DMS153 treated with DMSO at 0.1 percent for 48 hours (cell line): Measurements from ENCODE around the gene BEGAIN.

Experiments
- DNase-seq: peaks from one replicate; lab custom pipeline; 2025; ENCODE audit not compliant: unreplicated experiment; lab: John Stamatoyannopoulos, UW

BEGAIN gene

DNA sequence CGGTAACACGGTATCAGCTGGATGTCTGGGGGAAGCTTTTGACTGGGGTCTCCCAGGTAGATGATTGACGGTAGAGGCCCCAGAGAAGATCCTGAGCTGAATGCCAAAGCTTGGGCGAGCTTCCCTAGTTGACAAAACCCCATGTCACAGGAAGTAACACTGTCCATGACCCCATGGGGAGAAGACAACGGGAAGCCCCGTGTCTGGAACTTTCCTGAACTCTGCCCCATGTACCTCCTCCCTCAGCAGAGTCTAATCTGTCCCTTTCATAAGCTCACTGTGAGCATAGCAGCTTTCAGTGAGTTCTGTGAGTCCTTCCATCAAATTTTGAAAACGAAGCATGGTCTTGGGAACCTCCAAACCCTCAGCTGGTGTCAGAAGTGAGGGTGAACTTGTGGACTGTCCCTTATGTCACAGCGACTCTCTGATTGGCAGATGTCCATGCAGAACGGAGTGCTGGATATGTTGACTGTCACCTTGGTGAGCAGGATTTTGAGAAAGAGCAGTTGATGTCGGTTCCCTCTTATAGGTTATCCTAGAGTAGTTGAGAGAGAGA, 29.7 kb upstream of the BEGAIN start:
- no peak for DNase-seq

DNA sequence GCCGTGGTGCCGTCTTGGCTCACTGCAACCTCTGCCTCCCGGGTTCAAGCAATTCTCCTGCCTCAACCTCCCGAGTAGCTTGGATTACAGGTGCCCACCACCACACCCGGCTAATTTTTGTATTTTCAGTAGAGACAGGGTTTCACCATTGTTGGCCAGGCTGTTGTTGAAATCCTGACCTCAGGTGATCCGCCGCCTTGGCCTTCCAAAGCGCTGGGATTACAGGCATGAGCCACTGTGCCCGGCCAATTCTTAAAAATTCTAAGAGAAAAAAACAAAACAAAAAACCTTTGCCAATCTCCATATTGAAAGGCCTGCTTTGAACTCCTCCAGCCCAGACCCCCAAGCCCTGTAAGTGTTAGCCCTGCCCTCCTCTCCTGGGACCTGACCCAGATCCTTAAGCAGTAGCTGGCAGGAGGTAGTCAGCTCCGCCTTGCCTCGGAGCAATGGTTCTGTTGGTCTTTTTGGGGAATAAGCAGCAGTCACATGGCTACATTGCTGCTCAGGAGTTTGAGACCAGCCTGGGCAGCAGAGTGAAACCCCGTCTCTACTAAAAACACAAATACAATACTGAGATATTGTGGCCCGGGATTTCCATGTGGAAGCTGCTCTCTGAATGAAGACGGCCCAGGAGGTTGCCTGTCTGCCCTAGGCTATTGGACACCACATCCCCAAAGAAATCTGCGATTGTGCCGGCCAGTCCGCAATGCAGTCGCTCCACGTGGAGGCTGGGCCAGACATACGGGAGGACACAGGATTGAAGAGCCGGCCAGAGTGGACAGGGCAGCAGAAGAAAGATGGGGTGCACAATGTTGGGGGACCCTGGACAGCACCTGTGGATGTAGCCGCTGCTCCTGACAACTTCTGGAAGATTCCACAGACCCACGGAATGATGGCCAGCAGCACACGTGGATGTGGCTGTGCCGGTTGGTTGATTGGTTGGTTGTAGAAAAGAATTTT, 28.8 kb upstream of the BEGAIN start:
- DNase-seq, result no peak

- DNase-seq, result no peak
Observed at GRCh38 chr14:100614803-100615202, 27.6 kb upstream of the BEGAIN start.

DNA sequence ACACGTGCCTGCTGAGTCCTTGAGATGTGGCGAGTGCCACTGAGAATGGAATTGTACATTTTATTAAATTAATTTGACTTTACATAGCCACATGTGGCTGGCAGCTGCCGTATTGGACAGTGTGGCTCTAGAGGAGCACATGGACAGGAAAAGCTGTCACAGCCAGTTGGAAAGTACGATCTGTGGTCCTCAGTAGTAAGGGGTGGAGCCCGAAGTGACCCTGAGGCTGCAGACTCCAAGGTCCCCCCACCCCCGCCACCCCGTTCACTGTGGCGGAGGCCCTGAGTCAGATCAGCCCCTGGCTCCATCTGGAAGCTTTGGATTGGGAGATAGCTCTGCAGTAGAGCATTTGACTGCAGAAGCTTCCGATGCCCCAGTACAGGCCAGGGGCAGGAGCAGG, 25.8 kb upstream of the BEGAIN start:
- no peak for DNase-seq

GRCh38 chr14:100611811-100612480, 24.7 kb upstream of the BEGAIN start:
- DNase-seq, result no peak

GRCh38 chr14:100610511-100611217, 23.4 kb upstream of the BEGAIN start:
- no peak for DNase-seq

DNA sequence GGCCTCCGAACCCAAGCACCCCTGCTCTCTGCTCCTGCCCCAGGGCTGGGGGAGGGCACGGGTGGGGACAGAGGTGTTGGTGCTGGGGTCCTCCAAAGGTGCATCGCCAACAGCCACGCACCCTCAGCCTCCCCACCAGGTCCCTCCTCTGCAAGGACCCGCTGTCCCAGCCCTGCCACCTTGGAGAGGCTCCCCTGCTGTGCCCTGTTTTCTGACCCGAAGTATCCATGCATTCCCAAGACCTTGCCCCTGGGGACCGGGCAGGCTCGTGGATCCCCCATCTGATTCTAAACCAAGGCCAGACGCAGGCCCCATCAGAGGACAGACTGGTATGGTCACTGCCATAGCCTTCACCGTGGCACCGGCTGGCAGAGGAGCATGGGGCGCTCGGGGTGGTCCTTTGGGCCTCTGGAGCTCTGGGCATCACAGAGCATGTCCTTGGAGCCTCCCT, 22.7 kb upstream of the BEGAIN start:
- no peak for DNase-seq

DNA sequence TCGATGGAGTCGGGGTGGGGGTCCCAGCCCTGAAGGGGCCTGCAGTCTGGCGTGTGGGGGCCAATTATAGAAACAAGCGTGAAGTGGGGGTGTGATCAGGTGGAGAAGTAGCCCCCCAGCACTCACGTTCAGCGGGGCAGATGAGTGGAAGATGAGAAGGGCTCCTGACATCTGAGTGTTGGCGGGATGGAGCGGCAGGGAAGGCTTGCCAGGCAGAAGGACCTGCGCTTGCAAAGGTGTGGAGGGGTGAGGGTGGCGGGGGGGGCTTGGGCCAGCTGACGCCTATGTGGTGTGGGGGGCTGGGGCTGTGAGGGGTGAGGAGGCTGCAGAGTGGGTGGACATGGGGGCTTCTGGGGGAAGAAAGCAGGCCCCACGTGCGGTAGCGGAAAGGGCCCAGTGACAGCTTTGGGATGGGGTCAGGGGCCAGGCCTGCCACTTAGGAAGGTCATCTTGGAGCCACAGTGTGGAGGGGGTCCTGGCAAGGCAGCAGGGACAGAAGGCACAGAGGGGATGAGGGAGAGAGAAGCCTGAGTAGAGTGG, 22.2 kb upstream of the BEGAIN start:
- no peak for DNase-seq

- DNase-seq, result no peak
Observed at GRCh38 chr14:100608586-100609330, 21.5 kb upstream of the BEGAIN start.

DNA sequence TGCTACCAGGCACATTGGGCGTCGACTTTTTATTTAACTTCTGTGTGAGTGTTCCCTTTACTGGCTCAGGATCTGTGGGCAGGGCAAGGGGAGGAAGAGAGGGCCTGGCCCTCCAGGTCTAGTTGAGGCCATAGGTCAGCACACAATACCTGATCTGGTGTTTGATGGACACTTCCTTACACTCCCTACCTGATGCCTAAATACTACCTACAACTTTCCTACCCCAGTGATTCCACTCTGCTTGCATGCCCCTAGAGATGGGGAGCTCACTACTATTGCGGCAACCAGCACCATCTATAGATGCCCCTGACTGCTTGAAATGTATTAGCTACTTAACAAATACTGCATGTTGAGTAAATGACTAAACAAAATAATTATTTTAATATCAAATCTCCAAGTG, 20.8 kb upstream of the BEGAIN start:
- no peak for DNase-seq

DNA sequence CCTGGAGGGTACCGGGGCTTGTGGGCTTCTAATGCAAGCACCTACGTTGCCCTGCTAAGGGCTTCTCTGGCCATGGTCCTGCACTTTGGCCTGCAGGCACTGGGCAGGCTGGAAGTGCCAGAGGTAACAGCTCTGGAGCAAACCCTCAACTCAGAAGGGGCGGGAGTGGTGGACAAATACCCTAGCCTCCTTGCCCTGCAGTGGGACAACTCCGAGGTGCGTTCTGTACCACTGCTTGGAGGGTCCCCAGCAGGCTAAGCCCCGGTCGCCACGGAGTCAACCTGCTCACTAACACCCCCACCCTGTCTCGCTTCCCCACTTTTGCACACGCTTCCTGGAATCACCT, 20.4 kb upstream of the BEGAIN start:
- no peak for DNase-seq

DNA sequence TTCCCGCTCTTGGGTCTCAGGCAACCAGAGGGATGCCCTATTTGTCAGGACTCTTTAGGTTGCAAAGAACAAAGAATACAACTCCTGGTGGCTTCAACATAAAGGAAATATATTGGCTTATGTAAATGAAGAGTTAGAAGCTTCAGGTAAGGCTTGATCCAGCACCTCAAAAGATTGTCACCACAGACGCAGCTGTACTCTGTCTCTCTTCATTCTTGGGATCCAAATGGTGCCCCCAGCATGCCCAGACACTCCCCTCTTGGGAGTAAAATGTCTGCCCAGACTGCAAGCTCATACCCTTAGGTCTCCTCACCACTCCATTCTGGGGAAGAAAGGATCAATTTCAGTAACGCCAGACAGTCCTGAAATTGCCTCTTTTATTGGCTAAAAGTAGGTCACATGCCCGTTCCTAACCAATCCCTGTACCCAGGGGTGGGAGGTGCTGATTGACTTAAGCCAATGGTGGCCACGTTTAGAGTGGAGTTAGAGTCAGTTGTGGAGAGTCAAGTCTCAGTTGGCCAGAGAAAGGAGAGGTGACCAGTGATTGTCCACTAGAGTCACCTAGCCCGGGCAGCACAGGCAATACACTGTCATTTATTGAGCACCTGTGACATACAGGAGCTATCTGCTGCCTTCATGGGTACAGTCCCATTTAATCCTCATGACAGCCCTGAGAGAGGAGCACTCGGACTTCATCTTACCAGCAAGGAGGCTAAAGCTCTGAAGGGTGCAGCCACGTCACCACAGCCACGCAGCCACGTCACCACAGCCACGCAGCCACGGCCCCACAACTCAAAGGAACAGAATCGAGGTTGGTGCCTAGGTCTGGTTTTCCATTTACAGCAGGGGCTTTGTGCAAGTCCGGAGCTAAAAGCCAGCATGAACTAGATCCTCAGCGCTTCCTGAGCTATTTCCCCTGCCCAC, 19.7 kb upstream of the BEGAIN start:
- DNase-seq, result no peak

DNA sequence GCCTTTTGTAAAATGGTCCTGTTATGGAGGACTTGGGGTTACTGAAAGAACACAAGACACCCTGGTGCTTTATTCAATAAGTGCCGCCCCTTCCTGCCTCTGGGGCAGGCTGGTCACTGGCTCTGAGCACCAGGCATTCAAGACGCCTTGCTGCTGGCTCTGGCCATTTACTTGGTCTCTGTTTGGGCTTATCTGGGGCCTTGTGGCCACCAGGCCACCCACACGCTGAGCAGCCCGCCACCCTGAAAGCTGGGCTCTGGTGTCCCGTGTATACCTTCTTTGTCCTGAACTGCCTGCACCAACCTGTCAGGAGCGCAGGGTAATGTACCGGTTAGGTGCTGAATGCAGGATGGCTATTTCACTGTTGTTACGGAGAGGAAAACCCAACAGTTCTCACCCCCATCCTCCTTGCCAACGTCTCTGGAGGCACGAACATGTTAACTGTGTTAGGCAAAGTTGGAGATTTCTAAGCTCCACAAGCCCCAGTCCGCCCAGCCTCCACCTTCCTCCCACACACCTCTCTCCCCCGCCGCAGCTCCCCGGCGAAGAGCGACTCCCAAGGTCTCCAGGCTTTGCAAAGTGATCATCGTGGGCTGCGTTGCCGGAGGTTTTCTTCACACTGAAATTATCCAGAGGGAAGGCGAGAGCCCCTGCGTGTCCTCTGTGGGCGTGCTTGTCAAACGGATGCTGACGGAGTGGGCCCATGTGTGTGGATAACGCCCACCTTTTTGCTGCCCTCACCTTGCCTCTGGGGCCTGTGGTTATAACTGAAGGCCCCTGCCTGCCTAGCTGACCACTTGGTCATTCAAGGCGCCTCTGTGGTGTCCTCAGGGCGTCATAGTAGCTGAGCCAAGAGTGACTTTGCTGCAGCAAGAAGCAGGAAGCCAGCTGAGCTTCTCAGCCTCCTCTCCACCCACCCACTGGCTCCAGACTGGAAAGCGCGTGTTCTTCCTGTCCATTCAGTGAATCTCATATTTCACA, 18.8 kb upstream of the BEGAIN start:
- no peak for DNase-seq

DNA sequence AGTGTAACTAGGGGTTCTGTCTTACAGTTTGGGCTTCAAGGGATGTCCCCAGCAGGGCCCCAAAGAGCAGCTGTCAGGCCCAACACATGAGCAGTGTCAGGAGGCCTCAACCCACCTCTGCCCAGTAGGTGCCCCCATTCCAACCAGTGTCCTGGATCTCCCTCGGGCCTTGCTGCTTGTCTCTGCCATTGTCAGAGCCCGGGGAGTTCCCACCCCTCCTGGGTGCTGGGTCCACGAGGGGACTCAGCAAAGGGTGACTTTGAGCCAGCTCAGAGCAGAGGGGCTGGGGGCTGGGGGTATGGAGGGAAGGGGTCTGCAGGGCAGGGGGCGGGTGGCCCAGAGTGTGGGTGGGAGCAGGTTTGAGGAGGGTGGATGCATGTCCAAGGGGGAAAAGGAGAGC, 18.0 kb upstream of the BEGAIN start:
- DNase-seq, result no peak

- DNase-seq, result no peak
Observed at GRCh38 chr14:100604709-100605108, 17.5 kb upstream of the BEGAIN start.

DNA sequence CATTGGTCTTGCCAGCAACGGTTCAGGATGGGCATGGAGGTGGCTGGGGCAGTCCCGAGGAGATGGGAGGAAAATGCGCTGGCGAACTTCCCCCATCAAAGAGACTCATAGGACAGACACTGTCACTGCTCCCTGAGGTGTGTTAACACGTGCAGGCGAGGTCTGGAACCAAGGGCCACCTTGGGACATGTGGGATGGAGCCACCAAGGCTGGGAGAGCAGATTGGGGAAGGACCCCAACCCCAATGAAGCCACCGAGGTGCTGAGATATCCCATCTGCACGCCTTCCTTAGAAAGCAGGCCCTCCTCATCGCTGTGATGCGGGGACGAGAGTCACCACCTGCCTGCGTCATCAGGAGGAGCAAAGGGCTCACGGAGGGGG, 16.9 kb upstream of the BEGAIN start:
- DNase-seq, result no peak

DNA sequence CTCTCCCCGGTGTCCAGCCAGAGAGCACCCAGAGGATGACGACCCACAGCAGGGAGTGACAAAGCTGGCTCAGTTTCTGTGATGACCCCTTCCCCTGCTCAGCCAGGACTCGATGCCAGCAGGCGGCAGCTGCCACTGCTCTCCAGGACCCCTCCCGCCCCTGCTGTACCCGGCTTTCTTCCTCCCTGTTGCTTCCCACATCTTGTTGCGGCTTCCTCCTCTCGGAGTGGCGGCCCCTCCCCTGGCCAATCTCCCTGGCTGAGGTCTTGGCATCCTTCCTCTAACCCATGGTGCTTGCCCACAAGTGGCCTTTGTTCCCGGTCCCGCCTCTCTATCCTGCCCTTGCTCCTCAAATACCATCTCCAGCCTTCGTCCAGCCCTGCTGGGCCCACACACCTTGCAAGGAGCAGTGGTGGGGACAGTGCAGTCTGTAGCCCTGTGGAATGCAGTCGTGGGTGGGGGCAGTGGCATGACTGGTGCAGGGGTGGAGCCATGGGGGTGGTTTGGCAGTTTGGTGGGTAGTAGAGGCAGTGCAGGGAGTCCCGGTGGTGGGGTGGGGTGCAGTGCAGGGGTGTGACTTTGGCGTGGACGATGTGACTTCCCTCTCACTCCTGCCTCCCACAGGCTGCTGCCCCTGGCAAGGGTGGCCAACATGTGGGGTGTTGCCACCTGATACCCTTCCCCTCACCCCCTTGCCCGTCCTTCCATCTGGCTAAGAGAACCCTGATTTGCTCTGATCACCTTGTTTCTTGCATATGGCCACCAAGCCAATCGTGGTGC, 16.3 kb upstream of the BEGAIN start:
- DNase-seq, result no peak
